HG03280 (cell line): ENCODE data around the gene PTPRE.

Source experiments
- ATAC-seq: cut with Tn5 transposase; IDR thresholded peaks from one replicate; pipeline ENCODE4 v1.9.1; 2021; ENCODE audit warnings: mild to moderate bottlenecking, moderate library complexity; ENCODE audit not compliant: unreplicated experiment

Gene PTPRE

GRCh38 chr10:127907411-127908105, 655 bp downstream of the PTPRE start:
- no peak for ATAC-seq

GRCh38 chr10:127908106-127908958, 1.4 kb downstream of the PTPRE start:
- ATAC-seq, result no peak

- no peak for ATAC-seq
Measured at GRCh38 chr10:127908959-127909267, 2.0 kb downstream of the PTPRE start.

- no peak for ATAC-seq
Measured at GRCh38 chr10:127909716-127910463, 3.0 kb downstream of the PTPRE start.

GRCh38 chr10:127910464-127910770, 3.5 kb downstream of the PTPRE start:
- ATAC-seq, result no peak

GRCh38 chr10:127911218-127911866, 4.4 kb downstream of the PTPRE start:
- ATAC-seq, result no peak

- no peak for ATAC-seq
Measured at GRCh38 chr10:127911867-127912257, 5.0 kb downstream of the PTPRE start.

GRCh38 chr10:127912607-127913367, 5.9 kb downstream of the PTPRE start:
- no peak for ATAC-seq

- no peak for ATAC-seq
Measured at GRCh38 chr10:127913368-127913759, 6.5 kb downstream of the PTPRE start.

GRCh38 chr10:127915324-127915723, 8.4 kb downstream of the PTPRE start:
- ATAC-seq, result no peak

- no peak for ATAC-seq
Measured at GRCh38 chr10:127916826-127917225, 9.9 kb downstream of the PTPRE start.

- no peak for ATAC-seq
Measured at GRCh38 chr10:127918572-127918971, 11.7 kb downstream of the PTPRE start.

GRCh38 chr10:127919418-127920271, 12.7 kb downstream of the PTPRE start:
- ATAC-seq, result no peak

- ATAC-seq, result no peak
Measured at GRCh38 chr10:127920306-127921074, 13.6 kb downstream of the PTPRE start.

- ATAC-seq, result no peak
Measured at GRCh38 chr10:127921075-127921752, 14.3 kb downstream of the PTPRE start.

- ATAC-seq, result no peak
Measured at GRCh38 chr10:127921753-127922145, 14.8 kb downstream of the PTPRE start.

GRCh38 chr10:127922206-127922605, 15.3 kb downstream of the PTPRE start:
- ATAC-seq, result no peak

GRCh38 chr10:127922675-127923366, 15.9 kb downstream of the PTPRE start:
- no peak for ATAC-seq
